Uterus (tissue), 4 donors: ENCODE data around the gene LRIG1. TPM values are rescaled to one million over a fixed set of nuclear protein-coding genes. Genes with fewer than 3 reads are reported as not detected.
A peak's percentile ranks its signal among the peaks of the same experiment; 100 is the strongest.

Source experiments
- DNase-seq, 2 donors: peaks; one replicate each; pipeline ENCODE4 v3.0.0-alpha.2; 2019 to 2020
- H3K27ac ChIP-seq, 2 donors: fragments of 200-600 bp; sonication (generic); 1 replicate in 1 of 2; 2 replicates in 1 of 2; pipeline ENCODE4 v1.5.1; 2016 to 2018
- H3K27me3 ChIP-seq, 2 donors: fragments of 200-600 bp; sonication (generic); one replicate each; pipeline ENCODE4 v1.5.1; 2018 to 2019; ENCODE audit warnings: control low read depth in 1 of 2
- H3K36me3 ChIP-seq, 2 donors: fragments of 200-600 bp; sonication (generic); one replicate each; pipeline ENCODE4 v1.5.1; 2019; ENCODE audit warnings: control low read depth in 1 of 2
- H3K4me1 ChIP-seq, 2 donors: fragments of 200-600 bp; sonication (generic); one replicate each; pipeline ENCODE4 v1.5.1; 2018 to 2019; ENCODE audit warnings: control low read depth in 1 of 2
- H3K4me3 ChIP-seq, 2 donors: fragments of 200-600 bp; sonication (generic); 1 replicate in 1 of 2; 2 replicates in 1 of 2; pipeline ENCODE4 v1.5.1; 2018 to 2019; ENCODE audit warnings: mild to moderate bottlenecking in 1 of 2
- H3K9me3 ChIP-seq, 2 donors: fragments of 200-600 bp; sonication (generic); one replicate each; pipeline ENCODE4 v1.5.1; 2019; ENCODE audit warnings: control low read depth in 1 of 2
- CTCF ChIP-seq, 4 experiments: fragments of 200-600 bp in 2 of 4; fragments of 450-650 bp in 2 of 4; sonication (generic) in 2 of 4; IDR thresholded peaks; one replicate each; pipeline ENCODE4 v1.5.1; 2016 to 2019; ENCODE audit warnings: antibody characterized with exemption in 4 of 4, mild to moderate bottlenecking in 2 of 4, moderate library complexity in 1 of 4
- POLR2A ChIP-seq, 2 donors: fragments of 450-650 bp; IDR thresholded peaks; one replicate each; pipeline ENCODE4 v1.6.1; 2016; ENCODE audit warnings: antibody characterized with exemption in 2 of 2, mild to moderate bottlenecking in 1 of 2, moderate library complexity in 1 of 2
- intact Hi-C: fragments of 100-400 bp; cut with DNase I; formaldehyde crosslinking; loops from one replicate; pipeline ENCODE4 v1.15.1; 2023; ENCODE audit warnings: low total_unique reads
- total RNA-seq, 4 donors: library from RNA; depleted of rRNA in 3 of 4; stranded (reverse); fragments of >200 nt in 3 of 4; gene quantifications; one replicate each; pipeline versions ENCODE4 v1.1.0 to v1.2.4, GENCODE V29; 2014 to 2023
- donor health status: DM: yes; HTN: yes; CAD: no.

LRIG1 gene
- total RNA-seq, 4 donors from 2014 or later, result 20.9 to 108 (median 69.6) TPM

- H3K4me1 ChIP-seq, result peaks cover 0 to 5% of the 10 kb centered on the region in 2 donors
- H3K4me3 ChIP-seq, result no peak overlapping the region
These were observed 28.3 kb downstream of the LRIG1 start for GRCh38 chr3:66472313-66473134.

GRCh38 chr3:66470956-66471686 is 29.7 kb downstream of the LRIG1 start:
- TF ChIP-seq POLR2A (IDR thresholded peaks at IDR 0.05) (no peak), CTCF (IDR thresholded peaks at IDR 0.05) (no peak)
- Histone ChIP-seq H3K27me3 (no peaks in the 10 kb centered on the region), H3K27ac (no peak overlapping the region), H3K4me1 (peaks cover 0 to 5% of the 10 kb centered on the region in 2 donors), H3K36me3 (no peaks in the 10 kb centered on the region), H3K4me3 (no peak overlapping the region), H3K9me3 (no peaks in the 10 kb centered on the region)
- no peak for DNase-seq
- intact Hi-C loops, result no loop called here

More at GRCh38 chr3:66472313-66473134, 28.3 kb downstream of the LRIG1 start:
- Histone ChIP-seq H3K27me3 (no peaks in the 10 kb centered on the region), H3K27ac (peak overlapping the region; percentile 29 to 63), H3K36me3 (no peaks in the 10 kb centered on the region), H3K9me3 (no peaks in the 10 kb centered on the region)
- TF ChIP-seq CTCF (IDR thresholded peaks at IDR 0.05) (no peak), POLR2A (IDR thresholded peaks at IDR 0.05) (no peak)
- no peak for DNase-seq
- intact Hi-C loops, result no loop called here

GRCh38 chr3:66470285-66470684 is 30.5 kb downstream of the LRIG1 start:
- TF ChIP-seq CTCF (IDR thresholded peaks at IDR 0.05) (no peak), POLR2A (IDR thresholded peaks at IDR 0.05) (no peak)
- Histone ChIP-seq H3K9me3 (no peaks in the 10 kb centered on the region), H3K27ac (no peak overlapping the region), H3K4me3 (no peak overlapping the region), H3K36me3 (no peaks in the 10 kb centered on the region), H3K27me3 (no peaks in the 10 kb centered on the region), H3K4me1 (peaks cover 0 to 5% of the 10 kb centered on the region in 2 donors)
- intact Hi-C loops, result no loop called here
- DNase-seq, result no peak

- TF ChIP-seq CTCF (IDR thresholded peaks at IDR 0.05) (no peak), POLR2A (IDR thresholded peaks at IDR 0.05) (no peak)
- Histone ChIP-seq H3K4me1 (peaks cover 0 to 5% of the 10 kb centered on the region in 2 donors), H3K9me3 (no peaks in the 10 kb centered on the region), H3K36me3 (no peaks in the 10 kb centered on the region), H3K4me3 (no peak overlapping the region), H3K27me3 (no peaks in the 10 kb centered on the region), H3K27ac (no peak overlapping the region)
- intact Hi-C loops, result no loop called here
- DNase-seq, result no peak
These were observed 31.6 kb downstream of the LRIG1 start for GRCh38 chr3:66469220-66469640.
